ENCODE data around the gene GOSR2. TPM values are rescaled to one million over a fixed set of nuclear protein-coding genes. Genes with fewer than 3 reads are reported as not detected.

The GOSR2 gene
- total and polyA plus RNA-seq, 2 of the 8 experiments (the other 6 are each of a cell fraction or from before 2014, with no cell fraction given) = 28.2 to 36.2 TPM

- H2BK5ac ChIP-seq (ENCODE audit: low read depth, low read length) = 0 out of 2 replicates have a peak overlapping the region, but pooled peaks have one; percentile 21
- H3K36me3 ChIP-seq (ENCODE audit: control insufficient read depth in 2 of 4, insufficient read depth in 4 of 4, low read length in 3 of 4) = no peaks in the 10 kb centered on the region
- no peaks in the 10 kb centered on the region for H4K20me1 ChIP-seq (replicated peaks in 1 of 2; ENCODE audit: control insufficient read depth in 1 of 2, insufficient read depth in 2 of 2, low read length in 2 of 2)
- H3K23me2 ChIP-seq (ENCODE audit: low read depth, low read length) = peaks cover 17% of the 10 kb centered on the region
- peak overlapping the region; percentile 34; the same call in 1 of the 2 replicates for H2BK20ac ChIP-seq (ENCODE audit: low read length)
- peak overlapping the region; percentile 90 for H3K18ac ChIP-seq (ENCODE audit: extremely low read depth, low read length)
- no peaks in the 10 kb centered on the region for H3K79me2 ChIP-seq (ENCODE audit: control insufficient read depth in 1 of 2, insufficient read depth in 2 of 2, low read length in 2 of 2)
- H2AFZ ChIP-seq (ENCODE audit: low read length) = no peak overlapping the region; the same call in 1 of the 2 replicates
- DNase-seq (ENCODE audit: low read depth in 1 of 2, low spot score in 2 of 2) (peak in 1 of 2 experiments; percentile 50), FAIRE-seq (no peak)
- H4K5ac ChIP-seq (ENCODE audit: insufficient read length, low read depth, low read length) = no peak overlapping the region
- H3K4me3 ChIP-seq (ENCODE audit: extremely low read depth in 1 of 4, insufficient read depth in 2 of 4, low read depth in 3 of 4, low read length in 4 of 4) = peak overlapping the region; percentile 53 to 70 (median 65)
- H2BK120ac ChIP-seq (replicated peaks; ENCODE audit: low read depth, low read length) = peak overlapping the region; percentile 57
- H3K4me2 ChIP-seq (ENCODE audit: insufficient read depth in 1 of 2, low read depth in 2 of 2, low read length in 2 of 2) = peak overlapping the region; percentile 91 to 99
- peaks cover 8 to 18% (median 13%) of the 10 kb centered on the region in 4 experiments for H3K4me1 ChIP-seq (replicated peaks in 1 of 4; ENCODE audit: control insufficient read depth in 3 of 4, insufficient read depth in 4 of 4, low read length in 3 of 4)
- peak overlapping the region in 2 of 4 experiments; percentile 20 to 35; a peak in 3 of 7 replicates for H3K9ac ChIP-seq (replicated peaks in 1 of 4; ENCODE audit: extremely low read depth in 1 of 4, low read depth in 3 of 4, low read length in 3 of 4)
- peaks cover 8 to 21% (median 21%) of the 10 kb centered on the region in 4 experiments for H3K27me3 ChIP-seq (replicated peaks in 1 of 4; ENCODE audit: control insufficient read depth in 3 of 4, extremely low read depth in 1 of 4, insufficient read depth in 3 of 4, low read length in 3 of 4)
- H3K9me3 ChIP-seq (ENCODE audit: insufficient read depth in 2 of 2, low read depth in 1 of 2, low read length in 1 of 2) = no peaks in the 10 kb centered on the region
- no peak overlapping the region for H3K27ac ChIP-seq (ENCODE audit: low read depth, low read length)
- WGBS, 2 experiments (ENCODE audit: extremely low coverage in 1 of 2, insufficient coverage in 1 of 2, insufficient read length in 1 of 2, insufficient replicate concordance in 2 of 2, low coverage in 1 of 2, low lambda C conversion rate in 2 of 2, missing lambda C conversion rate in 1 of 2) = 10% methylated on average over 34 of the region's 36 CpGs; no CpG with 5 or more reads in 1 of the 2 experiments
- H2BK12ac ChIP-seq (ENCODE audit: low read depth, low read length) = peak overlapping the region; percentile 75; the same call in 1 of the 2 replicates
- H3K14ac ChIP-seq (ENCODE audit: insufficient read length) = no peak overlapping the region
- H3K4ac ChIP-seq (replicated peaks; ENCODE audit: insufficient read length, low read depth, low read length) = peak overlapping the region; percentile 25
- H4K8ac ChIP-seq (ENCODE audit: extremely low read depth, insufficient read depth, low read length) = no peak overlapping the region
- no peaks in the 10 kb centered on the region for H3K79me1 ChIP-seq (ENCODE audit: low read depth, low read length)
- POLR2A ChIA-PET (ENCODE audit: partially characterized antibody) = interaction anchor here (0.7 to 4.1 kb wide), 7 partner anchors 14 to 142 kb away, joined by 3 to 24 read pairs (median 4); no protein-coding TSS in a partner anchor
- CTCF ChIA-PET (ENCODE audit: partially characterized antibody) = interaction anchor here (0.7 to 5.2 kb wide), 19 partner anchors 9 to 406 kb away, joined by 3 to 51 read pairs (median 5); no protein-coding TSS in a partner anchor
- H4K91ac ChIP-seq (replicated peaks; ENCODE audit: insufficient read length, low read length) = peak overlapping the region; percentile 72
- peak overlapping the region; percentile 65; the same call in 1 of the 2 replicates for H2AK5ac ChIP-seq (ENCODE audit: low read depth, low read length)
- H3K23ac ChIP-seq (ENCODE audit: insufficient read length) = no peak overlapping the region
- no peak overlapping the region for H3K56ac ChIP-seq (replicated peaks; ENCODE audit: insufficient read length, low read depth, low read length)
- TF ChIP-seq SIN3A (conservative IDR thresholded peaks at IDR 0.05 in 1 of 2, IDR thresholded peaks at IDR 0.05 in 1 of 2; ENCODE audit: low read depth in 1 of 2, low read length in 2 of 2) (0 out of 4 replicates have a peak, but pooled peaks of 1 of the 2 experiments have one; percentile 2), RAD21 (IDR thresholded peaks at IDR 0.05 in 1 of 2, conservative IDR thresholded peaks at IDR 0.05 in 1 of 2; ENCODE audit: low read depth in 2 of 2, low read length in 2 of 2) (0 out of 4 replicates have a peak, but pooled peaks of 1 of the 2 experiments have one; percentile 4), TAF1 (IDR thresholded peaks at IDR 0.05; ENCODE audit: low read depth, low read length) (no peak), SAP30 (IDR thresholded peaks at IDR 0.05; ENCODE audit: insufficient read depth, insufficient replicate concordance, low read length) (no peak)
- TF ChIP-seq, protein P1, sequence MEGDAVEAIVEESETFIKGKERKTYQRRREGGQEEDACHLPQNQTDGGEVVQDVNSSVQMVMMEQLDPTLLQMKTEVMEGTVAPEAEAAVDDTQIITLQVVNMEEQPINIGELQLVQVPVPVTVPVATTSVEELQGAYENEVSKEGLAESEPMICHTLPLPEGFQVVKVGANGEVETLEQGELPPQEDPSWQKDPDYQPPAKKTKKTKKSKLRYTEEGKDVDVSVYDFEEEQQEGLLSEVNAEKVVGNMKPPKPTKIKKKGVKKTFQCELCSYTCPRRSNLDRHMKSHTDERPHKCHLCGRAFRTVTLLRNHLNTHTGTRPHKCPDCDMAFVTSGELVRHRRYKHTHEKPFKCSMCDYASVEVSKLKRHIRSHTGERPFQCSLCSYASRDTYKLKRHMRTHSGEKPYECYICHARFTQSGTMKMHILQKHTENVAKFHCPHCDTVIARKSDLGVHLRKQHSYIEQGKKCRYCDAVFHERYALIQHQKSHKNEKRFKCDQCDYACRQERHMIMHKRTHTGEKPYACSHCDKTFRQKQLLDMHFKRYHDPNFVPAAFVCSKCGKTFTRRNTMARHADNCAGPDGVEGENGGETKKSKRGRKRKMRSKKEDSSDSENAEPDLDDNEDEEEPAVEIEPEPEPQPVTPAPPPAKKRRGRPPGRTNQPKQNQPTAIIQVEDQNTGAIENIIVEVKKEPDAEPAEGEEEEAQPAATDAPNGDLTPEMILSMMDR (IDR thresholded peaks at IDR 0.05; ENCODE audit: control extremely low read depth in 1 of 3, insufficient read depth in 1 of 3, low read depth in 1 of 3, low read length in 3 of 3) = no peak
- H2BK15ac ChIP-seq (ENCODE audit: low read length) = peak overlapping the region; percentile 97; the same call in 1 of the 2 replicates
Measured at GRCh38 chr17:46977750-46978488, 55.0 kb downstream of the GOSR2 start.
